ENCODE data around the gene FCHSD2.

Gene FCHSD2

GRCh38 chr11:73157101-73158010 is 15.2 kb upstream of the FCHSD2 start:
- no peak for TF ChIP-seq CTCF (IDR thresholded peaks at IDR 0.05; ENCODE audit: control insufficient read depth, extremely low read depth, insufficient read depth)
- DNase-seq (ENCODE audit: low read depth): no peak
- no peak overlapping the region for H3K4me3 ChIP-seq (ENCODE audit: low read depth, low read length)

- DNase-seq (ENCODE audit: low read depth): no peak
- no peak for TF ChIP-seq CTCF (IDR thresholded peaks at IDR 0.05; ENCODE audit: control insufficient read depth, extremely low read depth, insufficient read depth)
- no peak overlapping the region for H3K4me3 ChIP-seq (ENCODE audit: low read depth, low read length)
Measured at GRCh38 chr11:73156686-73157085, 14.6 kb upstream of the FCHSD2 start.

- no peak for DNase-seq (ENCODE audit: low read depth)
- H3K4me3 ChIP-seq (ENCODE audit: low read depth, low read length): no peak overlapping the region
Measured at GRCh38 chr11:73156114-73156513, 14.0 kb upstream of the FCHSD2 start.

GRCh38 chr11:73155102-73155501 is 13.0 kb upstream of the FCHSD2 start:
- H3K4me3 ChIP-seq (ENCODE audit: low read depth, low read length): no peak overlapping the region
- TF ChIP-seq CTCF (IDR thresholded peaks at IDR 0.05; ENCODE audit: control insufficient read depth, extremely low read depth, insufficient read depth): no peak

More at GRCh38 chr11:73156114-73156513, 14.0 kb upstream of the FCHSD2 start:
- TF ChIP-seq CTCF (IDR thresholded peaks at IDR 0.05; ENCODE audit: control insufficient read depth, extremely low read depth, insufficient read depth): no peak

GRCh38 chr11:73154178-73154577 is 12.1 kb upstream of the FCHSD2 start:
- H3K4me3 ChIP-seq (ENCODE audit: low read depth, low read length): no peak overlapping the region
- DNase-seq (ENCODE audit: low read depth): no peak
- no peak for TF ChIP-seq CTCF (IDR thresholded peaks at IDR 0.05; ENCODE audit: control insufficient read depth, extremely low read depth, insufficient read depth)

More at GRCh38 chr11:73155102-73155501, 13.0 kb upstream of the FCHSD2 start:
- no peak for DNase-seq (ENCODE audit: low read depth)

- DNase-seq (ENCODE audit: low read depth): no peak
- no peak for TF ChIP-seq CTCF (IDR thresholded peaks at IDR 0.05; ENCODE audit: control insufficient read depth, extremely low read depth, insufficient read depth)
- H3K4me3 ChIP-seq (ENCODE audit: low read depth, low read length): no peak overlapping the region
Measured at GRCh38 chr11:73152861-73153483, 10.9 kb upstream of the FCHSD2 start.

Measured in LNCaP clone FGC (cell line).